ENCODE data around the gene FGF8.

The FGF8 gene

GRCh38 chr10:101768791-101769170 lies 7.1 kb downstream of the FGF8 start:
- no peak for DNase-seq (ENCODE audit: low spot score)

- DNase-seq (ENCODE audit: low spot score), result no peak
These were observed 7.7 kb downstream of the FGF8 start for GRCh38 chr10:101767966-101768790.

GRCh38 chr10:101767600-101767945 lies 8.3 kb downstream of the FGF8 start:
- no peak for DNase-seq (ENCODE audit: low spot score)

GRCh38 chr10:101766753-101767599 lies 8.9 kb downstream of the FGF8 start:
- no peak for DNase-seq (ENCODE audit: low spot score)

- no peak for DNase-seq (ENCODE audit: low spot score)
These were observed 9.6 kb downstream of the FGF8 start for GRCh38 chr10:101766306-101766705.

GRCh38 chr10:101763141-101763846 lies 12.6 kb downstream of the FGF8 start:
- no peak for DNase-seq (ENCODE audit: low spot score)

GRCh38 chr10:101762736-101763135 lies 13.2 kb downstream of the FGF8 start:
- DNase-seq (ENCODE audit: low spot score), result no peak

GRCh38 chr10:101761226-101761625 lies 14.7 kb downstream of the FGF8 start:
- DNase-seq (ENCODE audit: low spot score), result no peak

GRCh38 chr10:101760510-101760909 lies 15.4 kb downstream of the FGF8 start:
- DNase-seq (ENCODE audit: low spot score), result no peak

GRCh38 chr10:101759309-101760247 lies 16.3 kb downstream of the FGF8 start:
- DNase-seq (ENCODE audit: low spot score), result no peak

- DNase-seq (ENCODE audit: low spot score), result no peak
These were observed 17.1 kb downstream of the FGF8 start for GRCh38 chr10:101758858-101759257.

- no peak for DNase-seq (ENCODE audit: low spot score)
These were observed 23.7 kb downstream of the FGF8 start for GRCh38 chr10:101752241-101752640.

GRCh38 chr10:101749047-101750016 lies 26.6 kb downstream of the FGF8 start:
- DNase-seq (ENCODE audit: low spot score), result no peak

GRCh38 chr10:101748496-101748895 lies 27.4 kb downstream of the FGF8 start:
- DNase-seq (ENCODE audit: low spot score), result no peak

- DNase-seq (ENCODE audit: low spot score), result no peak
These were observed 30.7 kb downstream of the FGF8 start for GRCh38 chr10:101745074-101745696.

GRCh38 chr10:101744267-101744666 lies 31.6 kb downstream of the FGF8 start:
- DNase-seq (ENCODE audit: low spot score), result no peak

GRCh38 chr10:101741938-101742337 lies 34.0 kb downstream of the FGF8 start:
- DNase-seq (ENCODE audit: low spot score), result no peak

GRCh38 chr10:101736666-101737065 lies 39.2 kb downstream of the FGF8 start:
- DNase-seq (ENCODE audit: low spot score), result no peak

- DNase-seq (ENCODE audit: low spot score), result no peak
These were observed 43.8 kb downstream of the FGF8 start for GRCh38 chr10:101732096-101732495.

- no peak for DNase-seq (ENCODE audit: low spot score)
These were observed 49.9 kb downstream of the FGF8 start for GRCh38 chr10:101726115-101726387.

Measured in putamen (tissue), 1 donor.